Measurements from ENCODE around the gene HSPBP1.

The HSPBP1 gene

GRCh38 chr19:55262359-55262758 is 17.6 kb downstream of the HSPBP1 start:
- Histone ChIP-seq H3K4me3 (ENCODE audit: low read length) (no peak overlapping the region), H3K36me3 (ENCODE audit: insufficient read depth, low read length) (no peaks in the 10 kb centered on the region), H3K4me1 (ENCODE audit: insufficient read depth, low read length) (peaks cover 13% of the 10 kb centered on the region), H3K27me3 (ENCODE audit: insufficient read depth, low read length) (no peaks in the 10 kb centered on the region), H3K9me3 (ENCODE audit: low read length) (no peaks in the 10 kb centered on the region), H2AFZ (ENCODE audit: low read depth, low read length) (no peak overlapping the region)

GRCh38 chr19:55261671-55262126 is 18.2 kb downstream of the HSPBP1 start:
- Histone ChIP-seq H3K9me3 (ENCODE audit: low read length) (no peaks in the 10 kb centered on the region), H3K27me3 (ENCODE audit: insufficient read depth, low read length) (no peaks in the 10 kb centered on the region), H2AFZ (ENCODE audit: low read depth, low read length) (no peak overlapping the region), H3K4me3 (ENCODE audit: low read length) (no peak overlapping the region), H3K36me3 (ENCODE audit: insufficient read depth, low read length) (peaks cover under 1% of the 10 kb centered on the region), H3K4me1 (ENCODE audit: insufficient read depth, low read length) (peaks cover 20% of the 10 kb centered on the region)

- Histone ChIP-seq H3K4me1 (ENCODE audit: insufficient read depth, low read length) (peaks cover 24% of the 10 kb centered on the region), H2AFZ (ENCODE audit: low read depth, low read length) (peak overlapping the region; percentile 53), H3K36me3 (ENCODE audit: insufficient read depth, low read length) (peaks cover 5% of the 10 kb centered on the region), H3K4me3 (ENCODE audit: low read length) (peak overlapping the region; percentile 78), H3K27me3 (ENCODE audit: insufficient read depth, low read length) (no peaks in the 10 kb centered on the region), H3K9me3 (ENCODE audit: low read length) (no peaks in the 10 kb centered on the region)
Observed at GRCh38 chr19:55259540-55260210, 20.2 kb downstream of the HSPBP1 start.

- Histone ChIP-seq H3K36me3 (ENCODE audit: insufficient read depth, low read length) (peaks cover 5% of the 10 kb centered on the region), H3K27me3 (ENCODE audit: insufficient read depth, low read length) (no peaks in the 10 kb centered on the region), H2AFZ (ENCODE audit: low read depth, low read length) (peak within 1 kb of the TSS; percentile 53), H3K9me3 (ENCODE audit: low read length) (no peaks in the 10 kb centered on the region), H3K4me1 (ENCODE audit: insufficient read depth, low read length) (peaks cover 24% of the 10 kb centered on the region), H3K4me3 (ENCODE audit: low read length) (peak within 1 kb of the TSS; percentile 78)
Observed at GRCh38 chr19:55258828-55259539, 20.9 kb downstream of the HSPBP1 start, which contains the start of gene PPP6R1. PPP6R1 (minus strand) TSS chr19:55259017; CDS start chr19:55247103, 11,914 bp downstream.

- Histone ChIP-seq H3K4me3 (ENCODE audit: low read length) (peak overlapping the region; percentile 78), H3K4me1 (ENCODE audit: insufficient read depth, low read length) (peaks cover 24% of the 10 kb centered on the region), H2AFZ (ENCODE audit: low read depth, low read length) (peak overlapping the region; percentile 53), H3K36me3 (ENCODE audit: insufficient read depth, low read length) (peaks cover 5% of the 10 kb centered on the region), H3K27me3 (ENCODE audit: insufficient read depth, low read length) (no peaks in the 10 kb centered on the region), H3K9me3 (ENCODE audit: low read length) (no peaks in the 10 kb centered on the region)
Observed at GRCh38 chr19:55258476-55258827, 21.5 kb downstream of the HSPBP1 start.

GRCh38 chr19:55257461-55258420 is 22.2 kb downstream of the HSPBP1 start:
- Histone ChIP-seq H3K27me3 (ENCODE audit: insufficient read depth, low read length) (no peaks in the 10 kb centered on the region), H2AFZ (ENCODE audit: low read depth, low read length) (no peak overlapping the region), H3K9me3 (ENCODE audit: low read length) (no peaks in the 10 kb centered on the region), H3K4me3 (ENCODE audit: low read length) (peak overlapping the region; percentile 78), H3K36me3 (ENCODE audit: insufficient read depth, low read length) (peaks cover 5% of the 10 kb centered on the region), H3K4me1 (ENCODE audit: insufficient read depth, low read length) (peaks cover 27% of the 10 kb centered on the region)

GRCh38 chr19:55256562-55257460 is 23.1 kb downstream of the HSPBP1 start:
- Histone ChIP-seq H3K4me3 (ENCODE audit: low read length) (peak overlapping the region; percentile 78), H3K9me3 (ENCODE audit: low read length) (no peaks in the 10 kb centered on the region), H3K36me3 (ENCODE audit: insufficient read depth, low read length) (peaks cover 5% of the 10 kb centered on the region), H3K4me1 (ENCODE audit: insufficient read depth, low read length) (peaks cover 27% of the 10 kb centered on the region), H2AFZ (ENCODE audit: low read depth, low read length) (no peak overlapping the region), H3K27me3 (ENCODE audit: insufficient read depth, low read length) (no peaks in the 10 kb centered on the region)

- no peak overlapping the region for H2AFZ ChIP-seq (ENCODE audit: low read depth, low read length)
- no peaks in the 10 kb centered on the region for H3K27me3 ChIP-seq (ENCODE audit: insufficient read depth, low read length)
- H3K36me3 ChIP-seq (ENCODE audit: insufficient read depth, low read length), result peaks cover 5% of the 10 kb centered on the region
- peaks cover 27% of the 10 kb centered on the region for H3K4me1 ChIP-seq (ENCODE audit: insufficient read depth, low read length)
- no peak overlapping the region for H3K4me3 ChIP-seq (ENCODE audit: low read length)
- H3K9me3 ChIP-seq (ENCODE audit: low read length), result no peaks in the 10 kb centered on the region
Observed at GRCh38 chr19:55255618-55256423, 24.1 kb downstream of the HSPBP1 start.

- no peaks in the 10 kb centered on the region for H3K27me3 ChIP-seq (ENCODE audit: insufficient read depth, low read length)
- H3K4me3 ChIP-seq (ENCODE audit: low read length), result no peak overlapping the region
- no peak overlapping the region for H2AFZ ChIP-seq (ENCODE audit: low read depth, low read length)
- H3K36me3 ChIP-seq (ENCODE audit: insufficient read depth, low read length), result peaks cover 7% of the 10 kb centered on the region
- H3K9me3 ChIP-seq (ENCODE audit: low read length), result no peaks in the 10 kb centered on the region
- H3K4me1 ChIP-seq (ENCODE audit: insufficient read depth, low read length), result peaks cover 22% of the 10 kb centered on the region
Observed at GRCh38 chr19:55254625-55254977, 25.3 kb downstream of the HSPBP1 start.

- no peaks in the 10 kb centered on the region for H3K27me3 ChIP-seq (ENCODE audit: insufficient read depth, low read length)
- H3K4me1 ChIP-seq (ENCODE audit: insufficient read depth, low read length), result peaks cover 19% of the 10 kb centered on the region
- peaks cover 7% of the 10 kb centered on the region for H3K36me3 ChIP-seq (ENCODE audit: insufficient read depth, low read length)
- H3K4me3 ChIP-seq (ENCODE audit: low read length), result no peak overlapping the region
- H2AFZ ChIP-seq (ENCODE audit: low read depth, low read length), result no peak overlapping the region
- H3K9me3 ChIP-seq (ENCODE audit: low read length), result no peaks in the 10 kb centered on the region
Observed at GRCh38 chr19:55253842-55254624, 25.9 kb downstream of the HSPBP1 start.
